PFSK-1 (cell line): Measurements from ENCODE around the gene MYCBP2.

ENCODE experiments used
- POLR2AphosphoS5 ChIP-seq: IDR thresholded peaks from 2 replicates; pipeline ENCODE4 v1.6.1; 2012; ENCODE audit warnings: low read depth, mild to moderate bottlenecking, control low read depth, low read length, moderate library complexity
- TF ChIP-seq, protein P1 (sequence below), 2 experiments: IDR thresholded peaks; 2 replicates each; pipeline versions ENCODE4 v1.6.1 to v1.8.0; 2011 to 2012; ENCODE audit warnings: low read depth in 2 of 2, low read length in 2 of 2, control low read depth in 1 of 2, inconsistent platforms in 1 of 2, mild to moderate bottlenecking in 1 of 2, moderate library complexity in 1 of 2; ENCODE audit not compliant: insufficient read depth in 1 of 2

DNA sequence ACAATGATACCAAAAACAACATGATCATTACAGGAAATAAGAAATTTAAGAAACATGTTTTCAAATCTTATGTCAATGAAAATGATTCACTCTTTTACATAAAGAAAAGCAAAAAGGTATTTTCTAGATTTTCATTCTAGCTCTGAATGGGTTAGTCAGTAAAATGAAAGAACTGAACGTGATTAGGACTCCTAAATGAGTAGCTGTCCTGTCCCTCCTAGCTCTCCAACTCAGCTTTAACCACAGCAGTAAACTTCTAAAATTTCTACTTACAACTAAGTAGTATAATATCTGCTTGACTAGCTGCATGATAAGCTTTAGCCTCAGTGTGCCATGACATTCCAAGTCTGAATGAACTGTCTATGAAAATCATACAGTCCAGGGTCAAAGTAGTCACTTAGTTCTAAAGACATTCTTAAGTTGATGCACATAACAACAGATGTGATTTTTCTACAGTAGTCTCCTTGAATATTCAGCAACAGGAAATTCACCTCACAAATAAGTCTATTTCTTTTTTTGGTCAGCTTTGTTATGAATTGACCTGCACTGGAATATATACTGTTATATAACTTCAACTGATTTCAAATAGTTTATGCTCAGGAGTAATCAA, 136.4 kb downstream of the MYCBP2 start:
- TF ChIP-seq, protein P1, sequence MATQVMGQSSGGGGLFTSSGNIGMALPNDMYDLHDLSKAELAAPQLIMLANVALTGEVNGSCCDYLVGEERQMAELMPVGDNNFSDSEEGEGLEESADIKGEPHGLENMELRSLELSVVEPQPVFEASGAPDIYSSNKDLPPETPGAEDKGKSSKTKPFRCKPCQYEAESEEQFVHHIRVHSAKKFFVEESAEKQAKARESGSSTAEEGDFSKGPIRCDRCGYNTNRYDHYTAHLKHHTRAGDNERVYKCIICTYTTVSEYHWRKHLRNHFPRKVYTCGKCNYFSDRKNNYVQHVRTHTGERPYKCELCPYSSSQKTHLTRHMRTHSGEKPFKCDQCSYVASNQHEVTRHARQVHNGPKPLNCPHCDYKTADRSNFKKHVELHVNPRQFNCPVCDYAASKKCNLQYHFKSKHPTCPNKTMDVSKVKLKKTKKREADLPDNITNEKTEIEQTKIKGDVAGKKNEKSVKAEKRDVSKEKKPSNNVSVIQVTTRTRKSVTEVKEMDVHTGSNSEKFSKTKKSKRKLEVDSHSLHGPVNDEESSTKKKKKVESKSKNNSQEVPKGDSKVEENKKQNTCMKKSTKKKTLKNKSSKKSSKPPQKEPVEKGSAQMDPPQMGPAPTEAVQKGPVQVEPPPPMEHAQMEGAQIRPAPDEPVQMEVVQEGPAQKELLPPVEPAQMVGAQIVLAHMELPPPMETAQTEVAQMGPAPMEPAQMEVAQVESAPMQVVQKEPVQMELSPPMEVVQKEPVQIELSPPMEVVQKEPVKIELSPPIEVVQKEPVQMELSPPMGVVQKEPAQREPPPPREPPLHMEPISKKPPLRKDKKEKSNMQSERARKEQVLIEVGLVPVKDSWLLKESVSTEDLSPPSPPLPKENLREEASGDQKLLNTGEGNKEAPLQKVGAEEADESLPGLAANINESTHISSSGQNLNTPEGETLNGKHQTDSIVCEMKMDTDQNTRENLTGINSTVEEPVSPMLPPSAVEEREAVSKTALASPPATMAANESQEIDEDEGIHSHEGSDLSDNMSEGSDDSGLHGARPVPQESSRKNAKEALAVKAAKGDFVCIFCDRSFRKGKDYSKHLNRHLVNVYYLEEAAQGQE (IDR thresholded peaks at IDR 0.05; ENCODE audit: insufficient read depth in 1 of 2, low read depth in 2 of 2, low read length in 2 of 2) = no peak
- TF ChIP-seq POLR2AphosphoS5 = no peak
